CD4-positive, alpha-beta T cell (primary cell): ENCODE results near the gene CLCNKA. TPM values are rescaled to one million over a fixed set of nuclear protein-coding genes. Genes with fewer than 3 reads are reported as not detected.
"Not testable (repeated sequence)": the region's sequence is repeated elsewhere in the genome, so short reads cannot be mapped to it uniquely, and the experiment has no call there.

Experiments used
- ATAC-seq: fragments of 200-7000 bp; cut with Tn5 transposase; one replicate; pipeline ENCODE4 v1.10.0; 2022; ENCODE audit warnings: mild to moderate bottlenecking; ENCODE audit not compliant: poor library complexity
- CTCF ChIA-PET: fragments of 350-600 bp; sonication (Branson Sonifier 250); formaldehyde crosslinking; loops from one replicate; lab custom pipeline; 2021; ENCODE audit warnings: antibody characterized with exemption, inconsistent platforms; lab: Charles Lee
- POLR2A ChIA-PET: fragments of 350-600 bp; sonication (Branson Sonifier 250); formaldehyde crosslinking; loops from one replicate; lab custom pipeline; 2021; ENCODE audit warnings: antibody characterized with exemption, inconsistent platforms; lab: Charles Lee
- DNase-seq, 14 experiments: peaks; one replicate each; pipeline ENCODE4 v3.0.0-alpha.2; 2013 to 2020; ENCODE audit warnings: mixed read lengths in 2 of 14
- H3K27ac ChIP-seq, 2 donors: one replicate each; pipeline versions ENCODE4 v1.5.1 to v1.7.0; 2013; ENCODE audit warnings: low read length in 2 of 2, low read depth in 1 of 2, mild to moderate bottlenecking in 1 of 2
- H3K27me3 ChIP-seq, 2 experiments: 1 replicate in 1 of 2; 2 replicates in 1 of 2; pipeline versions ENCODE4 v1.6.1 to v1.7.0; 2013; ENCODE audit warnings: low read length in 2 of 2, control low read depth in 1 of 2, mild to moderate bottlenecking in 1 of 2, moderate library complexity in 1 of 2; ENCODE audit not compliant: insufficient read depth in 2 of 2, control insufficient read depth in 1 of 2
- H3K36me3 ChIP-seq: one replicate; pipeline ENCODE4 v1.6.1; 2013; ENCODE audit warnings: low read length, control low read depth; ENCODE audit not compliant: insufficient read depth
- H3K4me1 ChIP-seq: one replicate; pipeline ENCODE4 v1.6.1; 2013; ENCODE audit warnings: low read length, control low read depth; ENCODE audit not compliant: insufficient read depth
- H3K4me3 ChIP-seq: one replicate; pipeline ENCODE4 v1.5.1; 2013; ENCODE audit warnings: mild to moderate bottlenecking, low read length, moderate library complexity
- H3K9me3 ChIP-seq, 2 experiments: 1 replicate in 1 of 2; 2 replicates in 1 of 2; pipeline versions ENCODE4 v1.6.1 to v1.7.0; 2013; ENCODE audit warnings: low read length in 2 of 2, mild to moderate bottlenecking in 2 of 2, control low read depth in 1 of 2, moderate library complexity in 1 of 2; ENCODE audit not compliant: control insufficient read depth in 1 of 2, insufficient read depth in 1 of 2
- H3K27ac Mint-ChIP-seq: one replicate; pipeline ENCODE4 v1.8.0; 2020; ENCODE audit warnings: mixed read lengths
- H3K27me3 Mint-ChIP-seq: one replicate; pipeline ENCODE4 v1.8.0; 2021; ENCODE audit warnings: mixed read lengths
- H3K36me3 Mint-ChIP-seq: one replicate; pipeline ENCODE4 v1.8.0; 2021; ENCODE audit warnings: low read depth, mixed read lengths
- H3K4me1 Mint-ChIP-seq: one replicate; pipeline ENCODE4 v1.8.0; 2021; ENCODE audit warnings: low read depth, mixed read lengths
- H3K4me3 Mint-ChIP-seq: one replicate; pipeline ENCODE4 v1.8.0; 2020; ENCODE audit warnings: mild to moderate bottlenecking, mixed read lengths
- H3K9me3 Mint-ChIP-seq: one replicate; pipeline ENCODE4 v1.8.0; 2020; ENCODE audit warnings: mixed read lengths
- CTCF ChIP-seq: fragments of 200-600 bp; IDR thresholded peaks from one replicate; pipeline ENCODE4 v1.8.0; 2022; ENCODE audit warnings: antibody characterized with exemption, mild to moderate bottlenecking
- intact Hi-C, 2 experiments: fragments of 100-400 bp; cut with DNase I in 1 of 2; cut with micrococcal nuclease in 1 of 2; formaldehyde crosslinking; loops; one replicate each; pipeline versions ENCODE4 v1.15.1 to v1.9.0; 2023 to 2025; cut with DNase I, micrococcal nuclease
- total RNA-seq, 174 experiments: library from RNA in 2 of 174; stranded (reverse) in 2 of 174; gene quantifications; one replicate each; pipeline ENCODE4 v1.2.3 and lab custom pipeline; 2021 to 2026

CLCNKA gene
- total RNA-seq, 2 experiments from 2014 or later: not detected

- no peak overlapping the region for H3K27ac ChIP-seq
Measured at GRCh38 chr1:16051039-16051438, 29.2 kb downstream of the CLCNKA start.

GRCh38 chr1:16051949-16052348, 30.1 kb downstream of the CLCNKA start:
- H3K27ac ChIP-seq, intact Hi-C loops, ATAC-seq, H3K27ac Mint-ChIP-seq, DNase-seq, H3K4me3 ChIP-seq, H3K4me3 Mint-ChIP-seq, CTCF ChIA-PET, H3K9me3 ChIP-seq, H3K36me3 ChIP-seq, POLR2A ChIA-PET, H3K36me3 Mint-ChIP-seq, H3K4me1 Mint-ChIP-seq, H3K9me3 Mint-ChIP-seq: not testable (repeated sequence)
- Histone ChIP-seq H3K4me1 (peaks cover 15% of the 10 kb centered on the region), H3K27me3 (peaks cover 4 to 11% of the 10 kb centered on the region in 2 experiments)
- peaks cover 21% of the 10 kb centered on the region for H3K27me3 Mint-ChIP-seq

More at GRCh38 chr1:16051039-16051438, 29.2 kb downstream of the CLCNKA start:
- no peaks in the 10 kb centered on the region for H3K36me3 Mint-ChIP-seq
- no peaks in the 10 kb centered on the region for H3K36me3 ChIP-seq
- no peaks in the 10 kb centered on the region for H3K9me3 ChIP-seq
- H3K4me1 ChIP-seq: peaks cover 13% of the 10 kb centered on the region
- POLR2A ChIA-PET: no interaction called here
- H3K27ac Mint-ChIP-seq: no peak overlapping the region
- DNase-seq (no peak), ATAC-seq (no peak)
- H3K4me3 ChIP-seq: no peak overlapping the region
- peaks cover 21% of the 10 kb centered on the region for H3K27me3 Mint-ChIP-seq
- peaks cover 3% of the 10 kb centered on the region for H3K4me1 Mint-ChIP-seq
- no peak for TF ChIP-seq CTCF
- no peaks in the 10 kb centered on the region for H3K9me3 Mint-ChIP-seq
- intact Hi-C loops: no loop called here
- peaks cover 4 to 11% of the 10 kb centered on the region in 2 experiments for H3K27me3 ChIP-seq
- H3K4me3 Mint-ChIP-seq: no peak overlapping the region
- CTCF ChIA-PET: no interaction called here

GRCh38 chr1:16053781-16054502, 32.1 kb downstream of the CLCNKA start:
- H3K36me3 ChIP-seq: no peaks in the 10 kb centered on the region
- H3K9me3 Mint-ChIP-seq: no peaks in the 10 kb centered on the region
- H3K27ac ChIP-seq: no peak overlapping the region
- H3K9me3 ChIP-seq: no peaks in the 10 kb centered on the region
- CTCF ChIA-PET: no interaction called here
- H3K36me3 Mint-ChIP-seq: no peaks in the 10 kb centered on the region
- H3K4me3 ChIP-seq: no peak overlapping the region
- peaks cover 6% of the 10 kb centered on the region for H3K4me1 Mint-ChIP-seq
- peaks cover under 1 to 10% of the 10 kb centered on the region in 2 experiments for H3K27me3 ChIP-seq
- no peak overlapping the region for H3K4me3 Mint-ChIP-seq
- H3K4me1 ChIP-seq: peaks cover 9% of the 10 kb centered on the region
- POLR2A ChIA-PET: no interaction called here
- intact Hi-C loops: loop anchor here in 1 of 2 experiments (2.0 kb wide), 1 partner anchor 261 kb away; no protein-coding TSS in a partner anchor
- peaks cover 14% of the 10 kb centered on the region for H3K27me3 Mint-ChIP-seq
- TF ChIP-seq CTCF: no peak
- H3K27ac Mint-ChIP-seq: no peak overlapping the region
- ATAC-seq: no peak
- DNase-seq: no peak
